ENCODE measurements around the gene FEN1.
A peak's percentile ranks its signal among the peaks of the same experiment; 100 is the strongest.

Gene FEN1

GRCh38 chr11:61834278-61835048 lies 41.8 kb downstream of the FEN1 start:
- TF ChIP-seq CTCF (IDR thresholded peaks at IDR 0.05; ENCODE audit: low read depth, low read length, poor library complexity, severe bottlenecking): no peak
- Histone ChIP-seq H3F3A (ENCODE audit: control insufficient read depth, insufficient read depth) (peaks cover 24% of the 10 kb centered on the region), H3K79me2 (ENCODE audit: control insufficient read depth, low read length) (peaks cover 95% of the 10 kb centered on the region), H3K9me3 (ENCODE audit: control insufficient read depth, insufficient read depth, low read length) (no peaks in the 10 kb centered on the region), H4K20me1 (ENCODE audit: control insufficient read depth, insufficient read depth, low read depth, low read length) (peaks cover 20% of the 10 kb centered on the region; the same call in 1 of the 2 replicates), H3K4me2 (ENCODE audit: low read length) (peak overlapping the region; percentile 87), H3K4me1 (ENCODE audit: control insufficient read depth, low read length) (peaks cover 63% of the 10 kb centered on the region), H3K27ac (ENCODE audit: low read depth, low read length) (peak overlapping the region; percentile 95), H3K9me2 (replicated peaks; ENCODE audit: control insufficient read depth, low read length) (no peaks in the 10 kb centered on the region), H3K4me3 (ENCODE audit: low read length) (peak overlapping the region; percentile 84), H3K27me3 (ENCODE audit: control insufficient read depth, low read length) (no peaks in the 10 kb centered on the region), H3K36me3 (ENCODE audit: control insufficient read depth, low read length) (peaks cover 95% of the 10 kb centered on the region)

GRCh38 chr11:61836193-61836592 lies 43.5 kb downstream of the FEN1 start:
- H3K9me3 ChIP-seq (ENCODE audit: control insufficient read depth, insufficient read depth, low read length): no peaks in the 10 kb centered on the region
- H3K36me3 ChIP-seq (ENCODE audit: control insufficient read depth, low read length): peaks cover 95% of the 10 kb centered on the region
- H3K79me2 ChIP-seq (ENCODE audit: control insufficient read depth, low read length): peaks cover 90% of the 10 kb centered on the region
- H4K20me1 ChIP-seq (ENCODE audit: control insufficient read depth, insufficient read depth, low read depth, low read length): peaks cover 7% of the 10 kb centered on the region; the same call in 1 of the 2 replicates
- peak overlapping the region; percentile 95 for H3K27ac ChIP-seq (ENCODE audit: low read depth, low read length)
- no peak overlapping the region for H3K4me3 ChIP-seq (ENCODE audit: low read length)
- TF ChIP-seq EZH2phosphoT487 (IDR thresholded peaks at IDR 0.05; ENCODE audit: borderline replicate concordance, low read length) (no peak), CTCF (IDR thresholded peaks at IDR 0.05; ENCODE audit: low read depth, low read length, poor library complexity, severe bottlenecking) (no peak)
- no peaks in the 10 kb centered on the region for H3K9me2 ChIP-seq (replicated peaks; ENCODE audit: control insufficient read depth, low read length)
- H3K4me1 ChIP-seq (ENCODE audit: control insufficient read depth, low read length): peaks cover 49% of the 10 kb centered on the region
- peaks cover 16% of the 10 kb centered on the region for H3F3A ChIP-seq (ENCODE audit: control insufficient read depth, insufficient read depth)
- H3K27me3 ChIP-seq (ENCODE audit: control insufficient read depth, low read length): no peaks in the 10 kb centered on the region
- H3K4me2 ChIP-seq (ENCODE audit: low read length): no peak overlapping the region

GRCh38 chr11:61837411-61838005 lies 44.8 kb downstream of the FEN1 start:
- H3K4me2 ChIP-seq (ENCODE audit: low read length): no peak overlapping the region
- no peaks in the 10 kb centered on the region for H3K9me3 ChIP-seq (ENCODE audit: control insufficient read depth, insufficient read depth, low read length)
- H4K20me1 ChIP-seq (ENCODE audit: control insufficient read depth, insufficient read depth, low read depth, low read length): 0 out of 2 replicates have a peak, but pooled peaks cover 4% of the 10 kb centered on the region
- H3K36me3 ChIP-seq (ENCODE audit: control insufficient read depth, low read length): peaks cover 95% of the 10 kb centered on the region
- H3K4me3 ChIP-seq (ENCODE audit: low read length): no peak overlapping the region
- peaks cover 36% of the 10 kb centered on the region for H3K4me1 ChIP-seq (ENCODE audit: control insufficient read depth, low read length)
- peaks cover 89% of the 10 kb centered on the region for H3K79me2 ChIP-seq (ENCODE audit: control insufficient read depth, low read length)
- H3K9me2 ChIP-seq (replicated peaks; ENCODE audit: control insufficient read depth, low read length): no peaks in the 10 kb centered on the region
- peaks cover 10% of the 10 kb centered on the region for H3F3A ChIP-seq (ENCODE audit: control insufficient read depth, insufficient read depth)
- no peak overlapping the region for H3K27ac ChIP-seq (ENCODE audit: low read depth, low read length)
- H3K27me3 ChIP-seq (ENCODE audit: control insufficient read depth, low read length): no peaks in the 10 kb centered on the region
- TF ChIP-seq EZH2phosphoT487 (IDR thresholded peaks at IDR 0.05; ENCODE audit: borderline replicate concordance, low read length) (no peak), CTCF (IDR thresholded peaks at IDR 0.05; ENCODE audit: low read depth, low read length, poor library complexity, severe bottlenecking) (no peak)
